ENCODE results near the gene C17orf113.

DNA sequence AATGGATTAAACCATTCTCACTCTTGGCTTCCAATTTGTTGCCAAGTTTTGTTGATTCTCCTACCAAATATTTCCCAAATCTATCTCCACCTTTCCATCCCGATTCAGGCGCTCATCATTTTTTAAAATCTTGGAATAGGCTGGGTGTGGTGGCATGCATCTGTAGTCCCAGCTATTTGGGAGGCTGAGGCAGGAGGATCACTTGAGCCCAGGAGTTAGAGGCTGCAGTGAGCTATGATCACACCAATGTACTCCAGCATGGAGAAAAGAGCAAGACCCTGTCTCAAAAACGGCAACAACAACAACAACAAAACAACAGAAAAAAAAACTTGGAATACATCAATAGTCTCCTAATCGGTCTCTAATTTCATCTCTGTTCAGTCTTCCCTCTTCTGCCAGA lies 31.4 kb downstream of the C17orf113 start:
- TF ChIP-seq, protein P1, sequence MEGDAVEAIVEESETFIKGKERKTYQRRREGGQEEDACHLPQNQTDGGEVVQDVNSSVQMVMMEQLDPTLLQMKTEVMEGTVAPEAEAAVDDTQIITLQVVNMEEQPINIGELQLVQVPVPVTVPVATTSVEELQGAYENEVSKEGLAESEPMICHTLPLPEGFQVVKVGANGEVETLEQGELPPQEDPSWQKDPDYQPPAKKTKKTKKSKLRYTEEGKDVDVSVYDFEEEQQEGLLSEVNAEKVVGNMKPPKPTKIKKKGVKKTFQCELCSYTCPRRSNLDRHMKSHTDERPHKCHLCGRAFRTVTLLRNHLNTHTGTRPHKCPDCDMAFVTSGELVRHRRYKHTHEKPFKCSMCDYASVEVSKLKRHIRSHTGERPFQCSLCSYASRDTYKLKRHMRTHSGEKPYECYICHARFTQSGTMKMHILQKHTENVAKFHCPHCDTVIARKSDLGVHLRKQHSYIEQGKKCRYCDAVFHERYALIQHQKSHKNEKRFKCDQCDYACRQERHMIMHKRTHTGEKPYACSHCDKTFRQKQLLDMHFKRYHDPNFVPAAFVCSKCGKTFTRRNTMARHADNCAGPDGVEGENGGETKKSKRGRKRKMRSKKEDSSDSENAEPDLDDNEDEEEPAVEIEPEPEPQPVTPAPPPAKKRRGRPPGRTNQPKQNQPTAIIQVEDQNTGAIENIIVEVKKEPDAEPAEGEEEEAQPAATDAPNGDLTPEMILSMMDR (IDR thresholded peaks at IDR 0.05): no peak
- TF ChIP-seq POLR2A (IDR thresholded peaks at IDR 0.05): no peak
